Hepatocyte (in vitro differentiated cells): ENCODE results near the gene UGT1A10.
"Not testable (repeated sequence)": the region's sequence is repeated elsewhere in the genome, so short reads cannot be mapped to it uniquely, and the experiment has no call there.

Experiments
- CTCF ChIP-seq: fragments of 200-600 bp; sonication (generic); IDR thresholded peaks from 2 replicates; pipeline ENCODE4 v1.5.1; 2016; ENCODE audit warnings: antibody characterized with exemption, mild to moderate bottlenecking; ENCODE audit not compliant: poor library complexity
- EZH2 ChIP-seq: fragments of 200-600 bp; sonication (generic); IDR thresholded peaks from 2 replicates; pipeline ENCODE4 v1.6.1; 2016; ENCODE audit warnings: antibody characterized with exemption, mild to moderate bottlenecking, borderline replicate concordance
- EZH2phosphoT487 ChIP-seq: fragments of 200-600 bp; sonication (generic); IDR thresholded peaks from one replicate; pipeline ENCODE4 v1.6.1; 2018; ENCODE audit warnings: antibody characterized with exemption, mild to moderate bottlenecking, low read depth, moderate library complexity; ENCODE audit not compliant: unreplicated experiment, severe bottlenecking

GRCh38 chr2:233655943-233656342 lies 19.7 kb downstream of the UGT1A10 start:
- not testable (repeated sequence) for TF ChIP-seq EZH2, CTCF, EZH2phosphoT487
